Embryonic facial prominence (tissue), 1 donor: Measurements from ENCODE around the gene DGKB.

Experiments
- DNase-seq: peaks from one replicate; pipeline ENCODE4 v3.0.0-alpha.2; 2016; ENCODE audit errors: extremely low spot score

The DGKB gene

DNA sequence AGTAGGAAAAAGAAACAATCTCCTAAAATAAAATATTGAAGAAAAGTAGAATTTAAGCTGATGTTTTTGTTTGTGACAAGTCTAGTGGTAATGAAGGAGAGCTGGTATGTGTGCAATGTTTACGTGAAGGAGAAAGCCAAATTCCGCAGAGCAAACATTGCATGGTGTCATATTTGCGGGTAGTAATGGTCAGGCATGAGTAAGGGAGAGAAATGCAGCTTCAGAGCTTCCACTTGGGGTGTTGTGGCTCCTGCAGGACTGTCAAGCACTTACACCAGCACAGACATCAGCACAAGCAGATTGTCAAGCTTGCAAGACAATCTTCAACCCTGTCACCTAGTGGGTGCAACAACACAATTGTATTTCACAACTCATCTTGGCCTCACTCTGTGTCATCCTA is 776.6 kb downstream of the DGKB start:
- DNase-seq: no peak

- no peak for DNase-seq
Measured at GRCh38 chr7:14124716-14125115, 777.8 kb downstream of the DGKB start.

- no peak for DNase-seq
Measured at GRCh38 chr7:14123923-14124322, 778.6 kb downstream of the DGKB start.

- DNase-seq: no peak
Measured at GRCh38 chr7:14115701-14116100, 786.9 kb downstream of the DGKB start.

DNA sequence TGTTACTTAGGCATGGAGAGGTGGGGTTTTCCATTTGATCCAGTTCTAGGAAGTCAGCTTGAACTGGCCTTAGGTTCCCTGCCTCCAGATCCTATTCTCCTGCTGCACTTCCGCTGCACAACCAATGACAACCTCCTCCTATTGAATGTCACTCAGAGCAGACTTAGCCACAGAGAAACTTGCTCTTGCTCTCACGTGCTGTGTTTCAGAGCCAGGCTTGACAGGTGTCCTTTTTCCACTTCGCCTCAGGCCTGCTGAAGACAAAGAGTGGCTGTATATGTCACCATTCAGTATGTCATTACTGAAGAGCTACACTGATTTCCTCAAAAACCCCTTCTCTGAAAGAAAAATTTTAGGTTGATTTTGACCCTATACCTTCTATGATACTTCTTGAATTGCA is 797.7 kb downstream of the DGKB start:
- no peak for DNase-seq

GRCh38 chr7:14096159-14096558 is 806.4 kb downstream of the DGKB start:
- no peak for DNase-seq

DNA sequence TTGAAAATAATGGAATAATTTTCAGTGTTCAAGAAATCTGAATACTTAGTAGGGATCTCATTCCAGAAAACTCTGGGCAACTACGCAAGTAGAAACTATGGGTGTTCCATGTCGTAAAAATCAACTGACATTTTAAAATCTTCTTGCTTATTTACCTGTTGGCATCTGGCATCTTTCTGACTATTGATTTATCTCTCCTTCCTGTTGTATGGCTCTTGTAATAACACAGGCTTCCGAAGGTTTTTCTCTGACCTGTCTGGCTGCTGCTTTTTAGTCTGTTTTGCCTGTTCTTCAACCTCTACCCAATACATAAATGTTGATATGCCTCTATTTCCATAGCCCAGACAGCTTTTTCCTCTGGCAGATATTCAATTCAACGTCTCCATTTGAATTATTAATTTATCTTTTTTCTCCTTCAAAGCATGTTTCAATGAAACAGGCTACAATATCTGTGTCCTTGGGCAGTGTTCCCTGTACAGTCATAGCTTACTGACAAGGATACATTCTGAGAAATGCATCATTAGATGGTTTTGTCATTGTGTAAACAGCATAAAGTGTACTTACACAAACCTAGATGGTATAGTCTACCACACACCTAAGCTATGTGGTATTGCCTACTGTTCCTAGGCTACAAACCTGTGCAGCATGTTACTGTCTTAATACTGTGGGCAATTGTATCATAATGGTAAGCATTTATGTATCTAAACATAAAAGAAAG is 807.2 kb downstream of the DGKB start:
- no peak for DNase-seq
